Ovary (tissue), 3 donors: ENCODE measurements around the gene PLAU.

Source experiments
- POLR2A ChIP-seq: fragments of 450-650 bp; IDR thresholded peaks from one replicate; pipeline ENCODE4 v1.6.1; 2017; ENCODE audit warnings: antibody characterized with exemption, mild to moderate bottlenecking, moderate library complexity
- TF ChIP-seq, protein P1 (sequence below), 3 donors: fragments of 450-650 bp in 2 of 3; fragments of 200-600 bp in 1 of 3; IDR thresholded peaks; one replicate each; pipeline versions ENCODE4 v1.5.1 to v1.8.0; 2016 to 2022; ENCODE audit warnings: antibody characterized with exemption in 3 of 3, mild to moderate bottlenecking in 1 of 3
- donor health status: DM: no; HTN: no; CAD: no.

DNA sequence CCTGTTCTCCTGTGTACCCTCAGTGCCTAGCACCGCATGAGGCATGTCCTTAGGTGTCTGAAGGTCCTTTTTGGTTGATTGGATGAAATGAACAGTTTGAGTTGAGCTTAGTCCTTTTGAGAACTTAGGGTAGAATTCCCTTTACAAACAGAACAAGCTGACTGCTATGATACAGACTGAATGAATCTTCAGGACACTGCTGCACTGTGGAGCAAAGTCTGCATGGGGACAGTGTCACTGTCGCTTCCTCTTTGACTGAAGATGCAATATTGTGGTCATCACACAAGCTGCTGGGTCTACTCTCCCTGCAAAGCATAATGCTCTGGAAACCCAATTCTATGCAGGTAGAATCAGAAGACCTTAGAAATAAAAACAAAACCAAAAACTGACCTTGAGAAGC is 8.6 kb upstream of the PLAU start:
- TF ChIP-seq, protein P1, sequence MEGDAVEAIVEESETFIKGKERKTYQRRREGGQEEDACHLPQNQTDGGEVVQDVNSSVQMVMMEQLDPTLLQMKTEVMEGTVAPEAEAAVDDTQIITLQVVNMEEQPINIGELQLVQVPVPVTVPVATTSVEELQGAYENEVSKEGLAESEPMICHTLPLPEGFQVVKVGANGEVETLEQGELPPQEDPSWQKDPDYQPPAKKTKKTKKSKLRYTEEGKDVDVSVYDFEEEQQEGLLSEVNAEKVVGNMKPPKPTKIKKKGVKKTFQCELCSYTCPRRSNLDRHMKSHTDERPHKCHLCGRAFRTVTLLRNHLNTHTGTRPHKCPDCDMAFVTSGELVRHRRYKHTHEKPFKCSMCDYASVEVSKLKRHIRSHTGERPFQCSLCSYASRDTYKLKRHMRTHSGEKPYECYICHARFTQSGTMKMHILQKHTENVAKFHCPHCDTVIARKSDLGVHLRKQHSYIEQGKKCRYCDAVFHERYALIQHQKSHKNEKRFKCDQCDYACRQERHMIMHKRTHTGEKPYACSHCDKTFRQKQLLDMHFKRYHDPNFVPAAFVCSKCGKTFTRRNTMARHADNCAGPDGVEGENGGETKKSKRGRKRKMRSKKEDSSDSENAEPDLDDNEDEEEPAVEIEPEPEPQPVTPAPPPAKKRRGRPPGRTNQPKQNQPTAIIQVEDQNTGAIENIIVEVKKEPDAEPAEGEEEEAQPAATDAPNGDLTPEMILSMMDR (IDR thresholded peaks at IDR 0.05) = no peak
- no peak for TF ChIP-seq POLR2A
